Activated CD4-positive, alpha-beta T cell treated with anti-CD3 and anti-CD28 coated beads, Interleukin-2, amount 50 U/mL, for 4 hours (primary cell): ENCODE measurements around the gene RERG.
"Not testable (repeated sequence)": the region's sequence is repeated elsewhere in the genome, so short reads cannot be mapped to it uniquely, and the experiment has no call there.

Source experiments
- DNase-seq, 2 experiments: peaks; one replicate each; pipeline ENCODE4 v3.0.0-alpha.2; 2020

The RERG gene

DNA sequence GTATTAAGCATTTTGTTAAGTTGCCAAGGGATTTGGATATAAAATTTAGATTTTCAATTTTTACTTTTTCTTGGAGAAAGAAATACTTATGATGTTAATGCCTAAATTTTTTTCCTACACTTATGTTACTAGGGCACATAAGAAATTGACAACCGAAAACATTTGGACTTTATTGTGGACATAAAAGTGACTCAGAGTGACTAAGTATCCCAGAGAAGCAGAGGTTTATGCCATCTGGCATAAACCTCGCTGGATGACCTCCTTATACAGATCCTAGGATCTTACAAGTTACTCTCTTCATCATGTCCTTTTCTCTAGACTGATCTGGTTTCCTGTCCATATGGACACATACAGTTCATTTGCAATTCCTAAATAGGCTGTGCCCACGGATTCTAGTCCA, 89.8 kb downstream of the RERG start:
- DNase-seq, result no peak

DNA sequence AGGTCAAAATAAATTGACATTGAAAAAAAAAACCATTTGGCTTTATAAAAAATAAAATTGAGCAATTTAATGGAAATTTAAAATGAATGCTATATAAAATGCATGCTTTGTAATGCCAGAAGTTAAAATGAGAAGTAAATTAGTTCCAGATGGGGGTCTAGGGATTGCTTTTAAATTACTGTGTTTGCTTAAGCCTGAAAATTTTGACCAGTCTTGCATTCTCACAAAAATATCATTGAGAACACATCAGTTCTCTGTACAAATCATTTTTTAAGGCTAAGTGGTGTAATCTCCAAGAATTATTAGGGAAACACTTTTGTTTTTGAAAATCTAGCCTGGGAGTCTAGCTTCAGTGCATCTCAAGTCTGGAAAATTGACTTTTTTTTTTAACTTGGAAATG, 90.7 kb downstream of the RERG start:
- DNase-seq, result no peak

DNA sequence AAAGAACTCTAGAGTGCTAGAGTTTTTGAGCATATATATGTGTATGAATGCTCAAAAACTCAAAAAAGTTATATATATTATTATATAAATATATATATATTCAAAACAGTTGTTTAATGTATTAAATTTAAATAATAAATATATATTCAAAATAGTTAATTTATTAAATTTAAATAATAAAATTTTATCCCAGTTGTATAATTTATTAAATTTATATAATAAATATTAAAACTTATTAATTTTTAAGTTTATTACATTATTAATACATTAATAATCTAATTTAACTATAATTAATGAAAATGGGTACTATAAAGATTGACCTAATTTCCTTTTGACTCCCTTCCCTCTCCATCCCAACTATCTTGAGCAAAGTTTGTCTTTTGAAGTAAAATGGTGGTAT, 97.8 kb downstream of the RERG start:
- no peak for DNase-seq

DNA sequence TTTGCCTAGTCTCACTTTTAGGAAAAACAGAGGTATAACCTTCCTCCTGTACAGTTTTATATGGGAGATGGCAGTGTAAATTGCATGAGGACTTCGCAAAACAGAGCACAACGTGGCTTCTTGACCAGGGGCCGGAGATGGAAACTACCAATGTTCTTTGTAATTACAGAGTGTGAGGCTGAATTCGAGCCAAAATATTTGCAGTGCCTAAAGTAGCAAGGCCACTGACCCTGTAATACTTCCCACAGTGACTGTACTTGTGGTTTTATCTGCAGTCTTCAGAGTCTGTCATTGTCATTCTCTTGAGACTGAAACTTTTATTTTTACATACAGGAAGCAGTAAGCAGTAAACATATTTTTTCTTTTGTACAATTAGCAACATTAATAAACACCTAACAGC, 98.9 kb downstream of the RERG start:
- DNase-seq, result no peak

DNA sequence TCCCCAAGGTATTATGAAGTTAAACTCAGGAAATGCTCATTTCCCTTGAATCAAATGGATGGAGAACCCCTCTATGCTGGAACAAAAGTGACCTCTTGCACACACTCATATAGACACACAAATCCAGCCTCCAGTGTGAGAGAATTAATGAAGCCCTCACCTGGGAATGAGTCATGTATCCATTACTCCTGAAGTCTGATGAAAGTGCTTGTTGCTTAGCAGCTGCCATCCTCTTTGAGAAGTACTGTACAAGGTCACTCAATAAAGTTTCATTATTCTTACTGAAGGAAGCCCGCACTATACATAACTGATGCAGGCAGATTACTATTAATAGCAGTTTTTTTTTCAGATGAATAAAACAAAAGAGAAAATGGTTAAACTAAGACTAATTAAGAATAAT, 102.3 kb downstream of the RERG start:
- DNase-seq, result no peak

DNA sequence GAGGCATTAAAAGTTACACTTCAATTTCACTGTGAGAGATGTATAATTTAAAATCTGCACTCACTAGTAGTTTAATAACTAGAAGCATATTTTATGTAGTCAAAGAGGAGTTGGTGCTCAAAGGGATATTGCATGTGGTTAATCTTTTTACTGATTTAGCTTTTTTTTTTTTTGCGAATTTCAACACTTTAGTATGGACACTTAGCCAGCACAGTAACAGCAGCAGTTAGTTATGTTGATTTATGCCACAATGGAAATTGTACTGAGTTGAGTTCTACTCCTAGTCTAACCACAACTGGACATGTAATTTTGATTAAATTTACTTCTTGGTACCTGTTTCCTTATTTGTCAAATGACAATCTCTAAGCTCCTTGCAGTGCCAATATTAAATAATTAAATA, 104.2 kb downstream of the RERG start:
- no peak for DNase-seq

DNA sequence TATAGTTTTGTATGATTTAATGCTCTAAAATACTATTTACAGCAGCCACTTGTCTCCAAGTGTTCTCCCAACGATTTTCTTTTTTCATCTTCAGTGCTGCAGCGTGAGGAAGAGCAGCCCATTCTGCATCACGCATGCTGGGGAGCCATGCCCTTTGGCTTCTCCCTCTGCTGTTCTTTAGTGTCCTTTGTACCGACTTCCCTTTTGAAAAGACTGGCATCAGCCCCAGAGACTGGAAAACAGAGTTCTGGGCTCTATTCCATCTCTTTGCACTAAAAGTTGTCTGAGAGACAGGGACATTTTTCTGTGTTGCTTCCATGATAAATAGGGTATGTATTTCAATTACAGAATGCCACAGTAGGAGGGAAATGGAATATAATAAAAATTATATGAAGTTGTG, 105.1 kb downstream of the RERG start:
- DNase-seq, result no peak

DNA sequence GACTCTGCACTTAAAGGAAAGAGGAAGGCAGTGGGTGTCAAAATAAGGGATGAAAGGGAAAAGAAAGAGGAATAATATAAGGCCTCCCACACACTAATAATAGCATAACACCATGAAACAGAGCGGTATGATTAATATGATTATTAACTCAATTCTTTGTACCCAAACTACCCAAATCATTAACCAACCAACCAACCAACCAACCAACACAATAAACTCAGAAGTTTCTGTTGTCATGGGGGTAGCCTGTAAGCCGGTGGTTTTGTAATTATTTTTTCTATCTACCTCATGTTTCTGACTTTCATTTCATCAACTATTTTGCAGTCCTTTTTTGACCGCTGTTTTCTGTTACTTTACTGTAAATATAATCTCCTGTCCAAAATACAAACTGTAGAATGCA, 105.8 kb downstream of the RERG start:
- no peak for DNase-seq

DNA sequence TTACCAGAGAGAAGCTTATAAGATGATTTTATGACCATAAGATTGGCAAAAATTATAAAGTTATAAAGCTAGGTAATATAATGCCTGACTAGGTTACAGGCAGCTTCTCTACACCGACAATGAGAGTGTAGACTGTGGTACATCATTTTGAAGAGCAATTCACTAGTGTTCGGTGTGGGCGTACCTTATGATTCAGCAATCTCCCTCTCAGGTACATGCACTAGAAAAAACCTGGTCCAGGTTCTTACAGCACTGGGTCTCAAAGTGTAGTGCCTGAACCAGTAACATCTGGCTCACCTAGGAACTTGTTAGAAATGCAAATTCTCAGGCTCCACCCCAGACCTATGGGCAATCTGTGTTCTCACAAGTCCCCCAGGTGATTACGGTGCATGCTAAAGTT, 106.7 kb downstream of the RERG start:
- DNase-seq, result no peak

DNA sequence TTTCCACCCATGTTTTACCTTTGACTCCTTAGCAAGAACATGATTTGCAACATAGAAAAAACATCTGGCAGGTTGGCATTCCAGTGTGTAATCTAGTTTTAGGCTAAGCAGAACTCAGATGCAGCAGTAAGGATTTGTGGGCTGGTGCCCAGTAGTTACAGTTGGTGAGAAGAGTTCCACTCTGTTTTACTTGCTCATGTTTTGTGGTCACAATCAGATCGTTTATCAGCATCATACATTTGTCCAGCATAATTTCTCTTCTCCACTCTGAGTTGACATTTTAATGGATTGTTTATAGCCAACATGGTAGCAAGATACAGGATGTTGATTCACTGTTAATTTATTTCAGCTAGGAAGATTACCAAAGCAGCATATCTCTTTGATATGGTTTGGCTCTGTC, 128.4 kb downstream of the RERG start:
- DNase-seq, result no peak

DNA sequence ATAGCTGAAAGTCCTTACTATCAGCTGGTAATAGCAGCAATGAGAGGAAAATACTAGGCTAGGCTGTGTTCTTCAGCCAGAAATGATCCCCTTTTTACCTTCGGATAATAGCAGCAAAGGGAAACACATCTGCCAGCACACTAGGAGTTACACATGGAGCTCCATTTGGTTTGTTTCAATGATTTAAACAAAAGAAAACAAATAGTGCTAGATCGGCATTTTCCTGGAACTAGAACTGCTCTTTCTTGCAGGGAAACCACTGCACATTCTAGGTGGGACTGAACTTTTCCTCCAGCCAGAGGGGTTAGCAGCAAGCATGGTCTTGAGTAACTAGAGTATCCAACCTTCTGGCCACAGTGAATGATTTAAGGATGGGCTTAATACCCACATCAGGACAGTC, 130.8 kb downstream of the RERG start:
- no peak for DNase-seq

DNA sequence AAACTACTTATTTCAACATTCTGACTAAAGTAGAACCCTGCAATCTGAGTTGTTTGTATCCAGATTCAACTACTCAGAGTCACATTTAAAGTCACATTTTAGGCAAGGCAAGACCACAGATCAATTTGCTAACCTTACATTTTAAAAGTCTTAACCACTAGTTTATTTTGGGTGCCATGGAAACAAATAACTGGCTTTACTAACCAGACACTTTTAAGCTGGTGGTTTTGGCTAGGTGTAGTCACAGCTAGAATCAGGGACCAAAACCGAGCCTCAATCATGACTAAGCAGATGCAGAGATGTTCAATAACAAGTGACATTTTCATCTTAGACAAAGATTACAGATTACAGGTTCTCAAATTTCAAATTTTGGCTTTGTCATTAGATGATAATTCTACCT, 133.1 kb downstream of the RERG start:
- DNase-seq, result no peak

DNA sequence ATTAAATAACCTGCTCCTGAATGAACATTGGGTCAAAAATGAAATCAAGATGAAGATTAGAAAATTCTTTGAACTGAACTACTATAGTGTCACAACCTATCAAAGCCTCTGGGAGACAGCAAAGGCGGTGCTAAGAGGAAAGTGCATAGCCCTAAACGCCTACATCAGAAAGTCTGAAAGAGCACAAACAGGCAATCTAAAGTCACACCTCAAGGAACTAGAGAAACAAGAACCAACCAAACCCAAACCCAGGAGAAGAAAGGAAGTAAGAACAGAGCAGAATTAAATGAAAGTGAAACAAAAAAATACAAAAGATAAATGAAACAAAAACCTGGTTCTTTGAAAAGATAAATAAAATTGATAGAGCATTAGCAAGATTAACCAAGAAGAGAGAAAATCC, 143.5 kb downstream of the RERG start:
- not testable (repeated sequence) for DNase-seq

DNA sequence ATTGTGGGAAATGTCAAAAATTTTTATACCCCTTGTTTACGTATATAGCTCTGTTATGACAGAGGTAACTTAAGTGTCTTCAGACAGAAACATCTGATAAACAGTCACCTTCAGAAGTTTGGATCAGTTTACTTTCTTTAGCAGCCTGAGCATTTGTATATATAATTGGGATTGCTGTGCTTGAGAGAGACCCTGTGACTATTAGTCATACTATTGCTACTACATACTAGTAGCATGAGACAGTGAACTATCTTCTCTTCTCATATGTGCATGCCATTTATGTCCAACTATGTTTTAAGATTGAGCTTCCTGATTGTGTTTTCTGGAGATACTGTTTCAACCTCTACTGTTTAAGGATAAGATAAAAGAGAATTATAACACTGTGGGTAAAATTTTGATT, 146.9 kb downstream of the RERG start:
- DNase-seq, result no peak

DNA sequence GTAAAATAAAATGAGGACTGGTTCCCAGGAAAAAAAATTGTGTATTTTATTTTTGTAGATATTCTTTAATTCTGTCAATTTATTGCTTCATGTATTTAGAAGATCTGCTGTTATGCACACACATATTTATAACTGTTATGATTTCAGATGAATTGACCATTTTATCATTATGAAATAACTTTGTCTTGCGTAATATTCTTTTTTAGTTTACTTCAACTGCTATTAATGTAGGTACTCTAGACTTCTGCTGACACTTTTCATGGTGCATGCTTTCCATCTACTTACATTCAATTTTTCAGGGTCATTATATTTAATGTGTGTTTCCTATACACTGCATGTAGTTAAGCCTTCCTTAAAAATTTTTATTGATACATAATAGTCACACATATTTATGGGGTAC, 162.1 kb downstream of the RERG start:
- DNase-seq, result no peak
